Coronary artery (tissue), 2 donors: ENCODE results near the gene PPP3CA.
A peak's percentile ranks its signal among the peaks of the same experiment; 100 is the strongest.

Experiments used
- DNase-seq: peaks from one replicate; pipeline ENCODE4 v3.0.0-alpha.2; 2017; ENCODE audit warnings: low spot score
- H3K27ac ChIP-seq, 2 donors: fragments of 200-600 bp; sonication (generic); one replicate each; pipeline ENCODE4 v1.5.1; 2016 to 2019
- H3K4me3 ChIP-seq: fragments of 200-600 bp; sonication (generic); 2 replicates; pipeline ENCODE4 v1.5.1; 2016; ENCODE audit warnings: mild to moderate bottlenecking, moderate library complexity
- TF ChIP-seq, protein P1 (sequence below): fragments of 200-600 bp; sonication (generic); IDR thresholded peaks from one replicate; pipeline ENCODE4 v1.5.1; 2019; ENCODE audit warnings: antibody characterized with exemption

Gene PPP3CA

DNA sequence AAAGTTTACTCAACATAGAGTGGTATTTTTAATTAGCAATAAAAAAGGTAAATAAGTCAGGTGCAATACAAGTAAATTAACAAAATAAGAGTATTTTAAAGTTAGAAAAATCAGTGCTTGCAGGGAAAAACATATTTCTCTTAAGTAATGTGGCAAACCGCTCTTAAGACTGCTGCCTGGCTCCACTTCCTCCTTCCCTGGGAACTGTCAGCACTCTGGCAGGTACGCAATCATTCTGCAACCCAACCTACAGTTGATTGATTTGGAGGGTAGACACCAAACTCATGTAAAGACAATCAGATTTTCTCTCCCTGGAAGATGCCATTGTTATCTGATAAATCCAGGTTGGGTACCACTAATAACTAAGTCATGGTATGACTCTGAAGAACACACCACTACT is 63.9 kb downstream of the PPP3CA start:
- Histone ChIP-seq H3K4me3 (no peak overlapping the region), H3K27ac (no peak overlapping the region)
- DNase-seq: no peak
- TF ChIP-seq, protein P1, sequence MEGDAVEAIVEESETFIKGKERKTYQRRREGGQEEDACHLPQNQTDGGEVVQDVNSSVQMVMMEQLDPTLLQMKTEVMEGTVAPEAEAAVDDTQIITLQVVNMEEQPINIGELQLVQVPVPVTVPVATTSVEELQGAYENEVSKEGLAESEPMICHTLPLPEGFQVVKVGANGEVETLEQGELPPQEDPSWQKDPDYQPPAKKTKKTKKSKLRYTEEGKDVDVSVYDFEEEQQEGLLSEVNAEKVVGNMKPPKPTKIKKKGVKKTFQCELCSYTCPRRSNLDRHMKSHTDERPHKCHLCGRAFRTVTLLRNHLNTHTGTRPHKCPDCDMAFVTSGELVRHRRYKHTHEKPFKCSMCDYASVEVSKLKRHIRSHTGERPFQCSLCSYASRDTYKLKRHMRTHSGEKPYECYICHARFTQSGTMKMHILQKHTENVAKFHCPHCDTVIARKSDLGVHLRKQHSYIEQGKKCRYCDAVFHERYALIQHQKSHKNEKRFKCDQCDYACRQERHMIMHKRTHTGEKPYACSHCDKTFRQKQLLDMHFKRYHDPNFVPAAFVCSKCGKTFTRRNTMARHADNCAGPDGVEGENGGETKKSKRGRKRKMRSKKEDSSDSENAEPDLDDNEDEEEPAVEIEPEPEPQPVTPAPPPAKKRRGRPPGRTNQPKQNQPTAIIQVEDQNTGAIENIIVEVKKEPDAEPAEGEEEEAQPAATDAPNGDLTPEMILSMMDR: no peak

DNA sequence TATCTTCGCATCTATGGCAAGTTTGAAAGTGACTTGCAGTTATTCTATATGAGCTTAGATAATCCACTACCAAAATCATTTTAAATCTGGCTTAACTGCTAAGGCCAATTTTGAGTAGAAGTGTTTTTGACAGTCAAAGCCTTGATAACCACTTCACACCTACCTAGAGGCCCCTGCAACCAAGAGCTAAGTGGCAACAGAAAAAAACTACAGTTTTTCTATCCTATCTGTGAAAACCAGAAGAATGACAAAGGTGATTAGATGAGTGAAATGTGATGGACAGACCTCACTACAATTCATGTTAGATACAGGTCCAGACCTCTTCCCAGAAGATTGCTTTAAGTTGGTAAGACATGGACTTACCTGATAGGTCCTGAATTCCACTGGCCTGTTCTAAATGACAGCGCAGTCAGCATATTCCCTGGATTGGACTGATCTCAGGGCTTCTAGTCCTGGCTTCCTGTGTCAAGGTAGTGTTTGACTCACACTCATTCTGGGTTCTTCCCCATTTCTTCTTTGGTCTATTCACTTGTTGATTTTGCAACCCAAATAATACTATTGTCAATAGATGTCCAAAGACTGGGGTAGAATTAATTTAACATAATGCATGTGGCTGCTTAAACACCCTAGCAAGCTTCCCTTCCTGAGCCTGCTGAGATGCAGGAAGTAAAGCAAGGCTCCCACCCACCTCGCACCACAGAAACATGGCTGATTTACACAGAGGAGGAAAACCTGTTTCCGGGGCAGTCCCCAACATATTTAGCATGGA is 65.1 kb downstream of the PPP3CA start:
- Histone ChIP-seq H3K4me3 (no peak overlapping the region), H3K27ac (no peak overlapping the region)
- TF ChIP-seq, protein P1: no peak
- no peak for DNase-seq

DNA sequence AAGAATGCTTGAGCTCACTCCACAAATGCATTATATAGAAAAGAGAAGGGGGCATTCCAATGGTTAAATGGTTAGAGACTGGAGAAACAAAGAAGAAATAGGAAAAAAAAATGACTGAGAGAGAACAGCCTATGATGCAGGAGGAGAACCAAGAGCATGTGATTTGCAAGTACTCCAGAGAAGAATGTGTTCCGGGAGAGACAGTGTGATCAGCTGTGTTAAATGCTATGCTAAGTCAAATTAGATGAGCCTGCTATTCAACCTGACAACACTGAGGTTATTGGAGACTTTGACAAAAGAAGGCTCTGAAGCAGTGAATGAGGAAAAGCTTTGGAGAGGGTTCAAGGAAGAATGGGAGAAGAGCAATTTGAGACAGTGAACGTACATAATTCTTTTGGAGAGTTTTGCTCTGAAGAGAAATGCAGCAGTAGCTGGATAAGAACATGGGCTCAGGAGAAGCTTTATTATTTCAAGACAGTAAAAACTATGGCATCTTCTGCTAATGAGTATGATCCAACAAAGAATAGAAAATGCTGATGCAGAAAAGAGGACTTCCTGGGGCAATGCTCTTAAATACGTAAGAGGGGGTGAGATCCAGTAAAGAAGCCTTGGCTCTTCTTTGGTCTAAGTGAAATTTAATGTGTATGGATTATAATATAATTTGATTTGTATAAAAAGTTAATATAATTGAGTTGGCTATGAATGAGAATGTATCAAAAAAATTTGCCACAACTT is 66.3 kb downstream of the PPP3CA start:
- no peak overlapping the region for H3K27ac ChIP-seq
- no peak for DNase-seq
- TF ChIP-seq, protein P1: no peak

DNA sequence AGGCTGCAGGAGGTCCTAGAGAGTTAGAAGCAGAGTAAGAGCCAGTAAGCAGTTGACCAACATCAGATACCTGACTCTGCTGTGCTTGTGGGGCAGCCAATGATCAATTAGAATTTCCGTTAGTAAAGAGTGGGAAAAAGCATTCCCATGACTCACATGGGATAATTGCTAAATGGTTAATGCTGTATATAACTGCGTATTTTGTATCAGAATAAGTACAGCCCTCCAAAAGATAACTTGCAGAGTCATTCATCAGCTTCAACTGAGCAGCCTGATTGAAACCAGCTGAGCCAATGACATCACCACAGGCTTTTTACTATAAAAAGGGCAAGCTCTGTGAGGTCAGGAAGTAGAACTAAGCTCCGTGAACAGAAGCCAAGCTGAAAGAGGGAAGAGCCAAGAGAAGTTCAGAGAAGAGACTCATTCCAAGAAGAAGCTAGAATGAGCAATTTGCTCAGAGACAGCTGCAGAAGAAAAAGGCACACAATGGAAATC is 67.9 kb downstream of the PPP3CA start:
- no peak for DNase-seq
- Histone ChIP-seq H3K4me3 (no peak overlapping the region), H3K27ac (peak overlapping the region in 1 of 2 donors; percentile 33)
- TF ChIP-seq, protein P1: no peak

More for the DNA sequence above, 66.3 kb downstream of the PPP3CA start:
- H3K4me3 ChIP-seq: no peak overlapping the region

DNA sequence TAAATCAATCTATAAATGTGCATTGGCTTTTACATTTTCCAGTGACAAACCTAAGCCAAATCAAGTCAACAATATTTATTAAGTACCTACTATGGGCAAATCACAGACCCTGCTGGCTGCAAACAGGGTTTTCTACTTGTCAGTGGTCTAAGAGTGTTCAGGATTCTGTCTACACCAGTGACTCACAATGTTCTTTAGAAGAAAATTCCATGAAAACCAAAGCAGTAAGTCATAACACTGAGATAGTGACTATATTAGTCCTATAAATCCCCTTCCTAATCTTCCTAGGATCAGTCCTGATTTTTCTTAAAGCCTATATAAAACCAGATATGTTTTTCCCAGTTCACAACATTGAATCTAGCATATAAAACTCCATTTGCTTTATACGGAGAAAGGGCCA is 69.7 kb downstream of the PPP3CA start:
- DNase-seq: no peak
- TF ChIP-seq, protein P1: no peak
- Histone ChIP-seq H3K27ac (no peak overlapping the region), H3K4me3 (no peak overlapping the region)

DNA sequence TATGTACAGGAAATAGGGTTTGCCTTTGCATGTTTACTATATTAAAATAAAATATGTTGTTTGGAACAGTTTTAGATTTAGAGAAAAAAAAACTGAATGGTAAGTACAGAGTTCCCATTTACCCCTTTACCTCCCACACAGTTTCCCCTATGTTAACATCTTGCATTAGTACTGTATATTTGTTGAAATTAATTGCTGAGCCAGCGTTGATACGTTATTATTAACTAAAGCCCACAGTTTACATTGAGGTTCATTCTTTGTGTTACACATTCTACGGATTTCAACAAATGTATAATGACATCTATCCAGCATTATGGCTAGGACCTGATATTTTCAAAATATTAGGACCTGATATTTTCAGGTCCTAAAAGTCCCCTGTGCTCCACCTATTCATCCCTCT is 70.7 kb downstream of the PPP3CA start:
- TF ChIP-seq, protein P1: no peak
- Histone ChIP-seq H3K4me3 (no peak overlapping the region), H3K27ac (no peak overlapping the region)
- no peak for DNase-seq
